PC-9 (cell line): ENCODE data around the gene RPS28. TPM values are rescaled to one million over a fixed set of nuclear protein-coding genes. Genes with fewer than 3 reads are reported as not detected.
A peak's percentile ranks its signal among the peaks of the same experiment; 100 is the strongest.
"Not testable (repeated sequence)": the region's sequence is repeated elsewhere in the genome, so short reads cannot be mapped to it uniquely, and the experiment has no call there.

Experiments used
- BruUV-seq: library from RNA; stranded (reverse); fragments of 400-500 nt; replicated peaks from 2 replicates; lab custom pipeline; 2021; lab: Mats Ljungman, UMichigan
- CTCF ChIA-PET: fragments of 300-600 bp; sonication (Branson Sonifier 250); formaldehyde crosslinking; loops from one replicate; lab custom pipeline; 2022; ENCODE audit warnings: antibody characterized with exemption; lab: Charles Lee
- POLR2A ChIA-PET: fragments of 300-600 bp; sonication (Branson Sonifier 250); formaldehyde crosslinking; loops from one replicate; lab custom pipeline; 2022; ENCODE audit warnings: antibody characterized with exemption; ENCODE audit not compliant: unreplicated experiment; lab: Charles Lee
- DNase-seq, 2 experiments: peaks; one replicate each; pipeline versions ENCODE4 v3.0.0 to v3.0.0-alpha.2; 2015 to 2022; ENCODE audit warnings: mixed read lengths in 1 of 2
- H2AFZ ChIP-seq: fragments of 200-600 bp; sonication (generic); 2 replicates; pipeline ENCODE4 v1.8.1; 2017; ENCODE audit warnings: antibody characterized with exemption
- H3F3A ChIP-seq: fragments of 200-600 bp; sonication (generic); 2 replicates; pipeline ENCODE4 v1.8.1; 2017; ENCODE audit warnings: antibody characterized with exemption, mild to moderate bottlenecking, low read depth; ENCODE audit not compliant: insufficient read depth
- H3K27ac ChIP-seq: fragments of 200-600 bp; sonication (generic); 2 replicates; pipeline ENCODE4 v1.6.1; 2016; ENCODE audit warnings: mixed run types
- H3K27me3 ChIP-seq: fragments of 200-600 bp; sonication (generic); 2 replicates; pipeline ENCODE4 v1.6.1; 2016; ENCODE audit warnings: low read depth, mixed run types; ENCODE audit not compliant: insufficient read depth
- H3K36me3 ChIP-seq: fragments of 200-600 bp; sonication (generic); 2 replicates; pipeline ENCODE4 v1.6.1; 2016; ENCODE audit warnings: low read depth, mixed run types
- H3K4me1 ChIP-seq: fragments of 200-600 bp; sonication (generic); replicated peaks from 2 replicates; pipeline ENCODE4 v1.6.1; 2016; ENCODE audit warnings: mixed run types; ENCODE audit not compliant: insufficient read depth
- H3K4me2 ChIP-seq: fragments of 200-600 bp; sonication (generic); 2 replicates; pipeline ENCODE4 v1.6.1; 2017; ENCODE audit warnings: mixed run types
- H3K4me3 ChIP-seq: fragments of 200-600 bp; sonication (generic); 2 replicates; pipeline ENCODE4 v1.6.1; 2016; ENCODE audit warnings: mixed run types
- H3K79me2 ChIP-seq: fragments of 200-600 bp; sonication (generic); 2 replicates; pipeline ENCODE4 v1.6.1; 2017; ENCODE audit warnings: low read depth, mixed run types
- H3K9me2 ChIP-seq: fragments of 200-600 bp; sonication (generic); 2 replicates; pipeline ENCODE4 v1.8.1; 2017; ENCODE audit warnings: mild to moderate bottlenecking; ENCODE audit not compliant: insufficient read depth
- H3K9me3 ChIP-seq: fragments of 200-600 bp; sonication (generic); 2 replicates; pipeline ENCODE4 v1.8.1; 2016; ENCODE audit warnings: low read depth; ENCODE audit not compliant: insufficient read depth
- H4K20me1 ChIP-seq: fragments of 200-600 bp; sonication (generic); 2 replicates; pipeline ENCODE4 v1.8.1; 2017; ENCODE audit not compliant: insufficient read depth
- EZH2 ChIP-seq: fragments of 200-600 bp; sonication (generic); IDR thresholded peaks from 2 replicates; pipeline ENCODE4 v1.8.0; 2017; ENCODE audit warnings: antibody characterized with exemption, low read depth
- intact Hi-C: fragments of 100-400 bp; cut with micrococcal nuclease; formaldehyde crosslinking; loops from one replicate; pipeline ENCODE4 v1.10.0; 2022; ENCODE audit not compliant: unreplicated experiment
- total RNA-seq: library from RNA; stranded (reverse); gene quantifications from 2 replicates; pipeline ENCODE4 v1.2.3, GENCODE V29; 2021
- TF ChIP-seq, protein P1 (sequence below): fragments of 200-600 bp; sonication (generic); conservative IDR thresholded peaks from 2 replicates; pipeline ENCODE4 v1.6.1; 2017; ENCODE audit warnings: mixed run types, antibody characterized with exemption, mild to moderate bottlenecking, moderate library complexity

Gene RPS28
- total RNA-seq, 1 experiment from 2014 or later, result 1,283 TPM

DNA sequence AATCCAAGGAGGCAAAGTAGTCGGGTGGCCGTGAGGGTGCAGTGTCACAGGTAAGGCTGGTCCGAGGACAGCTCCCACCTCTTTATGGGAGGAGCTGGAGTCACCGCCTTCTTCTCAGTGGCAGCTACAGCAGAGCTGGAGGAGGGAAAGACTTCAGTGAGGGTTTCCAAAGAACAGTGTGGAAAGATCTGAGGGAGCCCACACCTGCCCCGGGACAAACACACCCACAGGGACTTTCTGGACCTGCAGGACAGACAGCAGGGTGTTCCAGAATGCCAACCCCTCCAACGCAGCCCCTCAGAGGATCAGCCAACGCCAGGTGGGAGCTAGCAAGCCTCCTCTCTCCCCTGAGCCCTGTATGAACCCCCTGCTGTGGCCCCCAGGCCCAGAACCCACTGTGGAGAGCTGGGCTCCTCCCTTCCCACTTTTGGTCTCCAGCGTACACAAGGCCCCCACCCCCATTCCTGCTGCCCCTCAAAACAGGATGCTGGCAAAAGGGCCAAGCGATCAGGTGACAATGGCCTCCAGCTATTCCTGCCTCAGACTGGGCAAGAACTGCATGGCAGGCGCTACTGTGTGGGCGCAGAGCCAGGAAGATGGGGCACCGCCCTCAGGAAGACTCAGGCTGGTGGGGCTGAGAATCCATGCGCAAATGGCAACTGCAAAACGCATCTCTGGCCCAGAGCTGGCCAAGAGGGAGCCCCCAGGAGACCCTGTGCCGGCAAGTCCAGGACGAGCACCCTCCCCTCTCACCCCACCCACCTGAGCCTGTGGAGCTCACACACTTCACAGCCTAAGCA is 9.6 kb upstream of the RPS28 start:
- H3K4me3 ChIP-seq, result no peak overlapping the region
- peaks cover 28% of the 10 kb centered on the region; the same call in 1 of the 2 replicates for H3F3A ChIP-seq
- CTCF ChIA-PET, result interaction anchor here (0.6 to 1.0 kb wide), 3 partner anchors 44 to 213 kb away, joined by 4 to 7 read pairs (median 6); partner anchors contain the start of gene ZNF414
- H3K27ac ChIP-seq, result 0 out of 2 replicates have a peak overlapping the region, but pooled peaks have one; percentile 13
- no peaks in the 10 kb centered on the region for H3K27me3 ChIP-seq
- H3K4me1 ChIP-seq, result peaks cover 41% of the 10 kb centered on the region
- H3K4me2 ChIP-seq, result peak overlapping the region; percentile 61
- 0 out of 2 replicates have a peak, but pooled peaks cover 5% of the 10 kb centered on the region for H3K36me3 ChIP-seq
- H3K9me3 ChIP-seq, result no peaks in the 10 kb centered on the region
- peaks cover 12% of the 10 kb centered on the region for H3K79me2 ChIP-seq
- no peaks in the 10 kb centered on the region for H3K9me2 ChIP-seq
- no TSS peak for BruUV-seq
- no peak overlapping the region for H2AFZ ChIP-seq
- POLR2A ChIA-PET, result interaction anchor here (0.6 to 0.7 kb wide), 4 partner anchors 133 to 763 kb away, joined by 3 to 4 read pairs (median 3); no protein-coding TSS in a partner anchor
- no peaks in the 10 kb centered on the region for H4K20me1 ChIP-seq
- intact Hi-C loops, result no loop called here
- no peak for TF ChIP-seq EZH2
- TF ChIP-seq, protein P1, sequence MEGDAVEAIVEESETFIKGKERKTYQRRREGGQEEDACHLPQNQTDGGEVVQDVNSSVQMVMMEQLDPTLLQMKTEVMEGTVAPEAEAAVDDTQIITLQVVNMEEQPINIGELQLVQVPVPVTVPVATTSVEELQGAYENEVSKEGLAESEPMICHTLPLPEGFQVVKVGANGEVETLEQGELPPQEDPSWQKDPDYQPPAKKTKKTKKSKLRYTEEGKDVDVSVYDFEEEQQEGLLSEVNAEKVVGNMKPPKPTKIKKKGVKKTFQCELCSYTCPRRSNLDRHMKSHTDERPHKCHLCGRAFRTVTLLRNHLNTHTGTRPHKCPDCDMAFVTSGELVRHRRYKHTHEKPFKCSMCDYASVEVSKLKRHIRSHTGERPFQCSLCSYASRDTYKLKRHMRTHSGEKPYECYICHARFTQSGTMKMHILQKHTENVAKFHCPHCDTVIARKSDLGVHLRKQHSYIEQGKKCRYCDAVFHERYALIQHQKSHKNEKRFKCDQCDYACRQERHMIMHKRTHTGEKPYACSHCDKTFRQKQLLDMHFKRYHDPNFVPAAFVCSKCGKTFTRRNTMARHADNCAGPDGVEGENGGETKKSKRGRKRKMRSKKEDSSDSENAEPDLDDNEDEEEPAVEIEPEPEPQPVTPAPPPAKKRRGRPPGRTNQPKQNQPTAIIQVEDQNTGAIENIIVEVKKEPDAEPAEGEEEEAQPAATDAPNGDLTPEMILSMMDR, result no peak
- peak; percentile 74 to 75 for DNase-seq

DNA sequence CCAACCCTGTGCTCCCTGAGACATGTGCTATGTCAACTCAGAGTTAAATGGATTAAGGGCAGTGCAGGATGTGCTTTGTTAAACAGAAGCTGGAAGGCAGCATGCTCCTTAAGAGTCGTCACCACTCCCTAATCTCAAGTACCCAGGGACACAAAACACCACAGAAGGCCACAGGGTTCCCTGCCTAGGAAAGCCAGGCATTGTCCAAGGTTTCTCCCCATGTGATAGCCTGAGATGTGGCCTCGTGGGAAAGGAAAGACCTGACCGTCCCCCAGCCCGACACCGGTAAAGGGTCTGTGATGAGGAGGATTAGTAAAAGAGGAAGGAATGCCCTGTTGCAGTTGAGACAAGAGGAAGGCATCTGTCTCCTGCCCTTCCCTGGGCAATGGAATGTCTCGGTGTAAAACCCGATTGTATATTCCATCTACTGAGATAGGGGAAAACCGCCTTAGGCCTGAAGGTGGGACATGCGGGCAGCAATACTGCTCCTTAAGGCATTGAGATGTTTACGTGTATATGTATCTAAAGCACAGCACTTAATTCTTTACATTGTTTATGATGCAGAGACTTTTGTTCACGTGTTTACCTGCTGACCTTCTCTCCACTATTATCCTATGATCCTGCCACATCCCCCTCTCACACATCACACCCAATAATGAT is 6.2 kb upstream of the RPS28 start:
- POLR2A ChIA-PET, H2AFZ ChIP-seq, H3K4me2 ChIP-seq, DNase-seq, intact Hi-C loops, BruUV-seq, H3K4me3 ChIP-seq, CTCF ChIA-PET, H3K9me2 ChIP-seq, H3K27me3 ChIP-seq, H3K36me3 ChIP-seq, H4K20me1 ChIP-seq, H3K27ac ChIP-seq, H3K9me3 ChIP-seq: not testable (repeated sequence)
- Histone ChIP-seq H3F3A (peaks cover 27% of the 10 kb centered on the region; the same call in 1 of the 2 replicates), H3K79me2 (peaks cover 12% of the 10 kb centered on the region), H3K4me1 (peaks cover 25% of the 10 kb centered on the region)

DNA sequence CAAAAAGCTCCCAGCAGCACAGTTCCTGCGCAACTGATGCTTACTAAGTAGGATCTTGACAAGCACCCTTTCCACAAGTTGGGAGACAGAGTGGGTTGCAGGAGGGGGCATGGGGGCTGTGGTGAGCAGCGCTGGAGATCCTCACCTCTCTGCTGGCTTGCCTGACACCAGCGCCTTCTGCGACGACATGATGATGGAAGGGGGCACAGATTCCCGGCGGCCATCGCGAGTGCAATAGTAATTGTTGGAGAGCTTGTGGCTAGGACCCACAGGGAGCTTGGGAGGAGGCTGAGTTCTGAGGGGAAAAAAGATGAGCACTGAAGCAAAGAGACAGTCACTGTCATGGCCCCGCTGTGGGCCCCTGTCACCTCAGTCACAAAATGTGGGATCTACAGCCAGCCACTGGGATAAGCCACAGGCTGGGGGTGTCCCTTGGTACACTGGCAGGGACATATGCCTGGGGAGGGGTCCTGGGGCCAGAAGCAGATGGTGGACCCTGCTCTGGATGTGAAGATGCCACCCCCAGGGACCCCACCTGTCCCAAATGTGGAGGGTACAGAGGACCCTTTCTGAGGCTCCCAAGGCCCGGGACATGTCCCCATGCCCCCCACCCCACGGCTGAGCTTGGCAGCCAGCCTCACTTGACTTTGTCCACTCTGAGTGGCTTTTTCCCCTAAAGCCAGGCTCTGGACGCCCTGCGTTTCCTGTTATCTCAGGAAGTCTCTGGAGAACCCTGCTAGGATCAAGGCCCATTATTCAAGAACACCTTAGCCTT is 4.8 kb upstream of the RPS28 start:
- DNase-seq, result no peak
- CTCF ChIA-PET, result no interaction called here
- Histone ChIP-seq H3K9me3 (no peaks in the 10 kb centered on the region), H3F3A (peaks cover 22% of the 10 kb centered on the region; the same call in 1 of the 2 replicates), H3K9me2 (no peaks in the 10 kb centered on the region), H3K27ac (no peak overlapping the region), H3K27me3 (no peaks in the 10 kb centered on the region), H3K36me3 (no peaks in the 10 kb centered on the region), H3K4me3 (no peak overlapping the region), H3K4me2 (no peak overlapping the region), H3K4me1 (peaks cover 20% of the 10 kb centered on the region), H3K79me2 (peaks cover 25% of the 10 kb centered on the region), H4K20me1 (no peaks in the 10 kb centered on the region), H2AFZ (no peak overlapping the region)
- POLR2A ChIA-PET, result no interaction called here
- TF ChIP-seq EZH2, result no peak
- TF ChIP-seq, protein P1, result no peak
- intact Hi-C loops, result no loop called here
- BruUV-seq, result no TSS peak

DNA sequence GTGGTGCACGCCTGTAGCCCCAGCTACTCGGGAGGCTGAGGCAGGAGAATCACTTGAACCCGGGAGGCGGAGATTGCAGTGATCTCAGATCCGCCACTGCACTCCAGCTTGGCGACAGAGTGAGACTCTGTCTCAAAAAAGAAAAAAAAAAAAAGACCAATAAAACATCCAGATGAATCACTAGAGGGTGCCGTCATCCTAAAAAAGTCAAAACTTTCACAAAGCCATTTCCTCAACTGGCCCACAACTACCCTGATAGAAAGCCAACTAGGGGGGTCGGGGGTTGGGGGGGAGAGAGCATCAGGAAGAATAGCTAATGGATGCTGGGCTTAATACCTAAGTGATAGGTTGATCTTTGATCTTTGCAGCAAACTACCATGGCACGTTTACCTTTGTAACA is 2.5 kb upstream of the RPS28 start:
- POLR2A ChIA-PET, BruUV-seq: not testable (repeated sequence)
- CTCF ChIA-PET, result interaction anchor here (0.7 kb wide), 1 partner anchor 206 kb away, joined by 16 read pairs; no protein-coding TSS in a partner anchor

More for the DNA sequence above, 2.5 kb upstream of the RPS28 start:
- H3K4me3 ChIP-seq, H3K27me3 ChIP-seq, H3K27ac ChIP-seq, DNase-seq, intact Hi-C loops, H2AFZ ChIP-seq, H3K9me3 ChIP-seq, H3K9me2 ChIP-seq, H3K4me2 ChIP-seq: not testable (repeated sequence)
- Histone ChIP-seq H3F3A (peaks cover 28% of the 10 kb centered on the region; the same call in 1 of the 2 replicates), H3K4me1 (peaks cover 20% of the 10 kb centered on the region), H3K79me2 (peaks cover 48% of the 10 kb centered on the region), H4K20me1 (peaks cover 19% of the 10 kb centered on the region), H3K36me3 (peaks cover 17% of the 10 kb centered on the region)
